HepG2 (cell line): ENCODE results near the gene PEX11G. TPM values are rescaled to one million over a fixed set of nuclear protein-coding genes. Genes with fewer than 3 reads are reported as not detected.

Experiments used
- ATAC-seq: fragments of 200-7000 bp; cut with Tn5 transposase; 3 replicates; pipeline ENCODE4 v1.9.1; 2020; ENCODE audit warnings: mild to moderate bottlenecking, moderate library complexity
- BruUV-seq: library from RNA; stranded (reverse); fragments of 400-500 nt; replicated peaks from 2 replicates; lab custom pipeline; 2021; lab: Mats Ljungman, UMichigan
- CTCF ChIA-PET: fragments of 300-600 bp; formaldehyde crosslinking; extraction: SDS; loops from one replicate; lab custom pipeline; 2021; ENCODE audit warnings: low total read pairs, inconsistent platforms, low intra/inter-chr PET ratio; lab: Yijun Ruan, JAX
- POLR2A ChIA-PET: fragments of 350-600 bp; sonication (Branson Sonifier 250); formaldehyde crosslinking; loops from one replicate; lab custom pipeline; 2020; ENCODE audit warnings: antibody characterized with exemption, inconsistent platforms; lab: Yijun Ruan, JAX
- DNase-seq: peaks from one replicate; pipeline ENCODE4 v3.0.0-alpha.2; 2015; ENCODE audit warnings: low spot score
- FAIRE-seq: peaks from 3 replicates; lab custom pipeline; 2011; peaks lifted over from hg19 to GRCh38; lab: Jason Lieb, UNC
- H2AFZ ChIP-seq: one replicate; pipeline ENCODE4 v1.6.1; 2011; ENCODE audit warnings: low read length, inconsistent platforms
- H3K27ac ChIP-seq: fragments of 300-600 bp; 3 replicates; pipeline ENCODE4 v1.8.0; 2011; ENCODE audit warnings: mixed run types, mild to moderate bottlenecking, mixed read lengths, low read length, inconsistent platforms; ENCODE audit not compliant: insufficient read depth; ENCODE audit errors: extremely low read length
- H3K27me3 ChIP-seq, 2 experiments: fragments of 200-600 bp in 1 of 2; 2 replicates in 1 of 2; 3 replicates in 1 of 2; pipeline versions ENCODE4 v1.6.0 to v1.8.0; 2011; ENCODE audit warnings: low read length in 2 of 2, mild to moderate bottlenecking in 2 of 2, moderate library complexity in 2 of 2, inconsistent platforms in 1 of 2; ENCODE audit not compliant: insufficient read depth in 2 of 2, control insufficient read depth in 1 of 2
- H3K36me3 ChIP-seq, 2 experiments: fragments of 200-600 bp in 1 of 2; replicated peaks in 1 of 2; 2 replicates in 1 of 2; 3 replicates in 1 of 2; pipeline versions ENCODE4 v1.5.1 to v1.8.0; 2011; ENCODE audit warnings: low read length in 2 of 2, inconsistent platforms in 1 of 2; ENCODE audit not compliant: insufficient read depth in 2 of 2, control insufficient read depth in 1 of 2
- H3K4me1 ChIP-seq: 2 replicates; pipeline ENCODE4 v1.5.1; 2012; ENCODE audit warnings: low read length, inconsistent platforms; ENCODE audit not compliant: insufficient read depth
- H3K4me2 ChIP-seq: 2 replicates; pipeline ENCODE4 v1.6.0; 2011; ENCODE audit warnings: low read depth, low read length, inconsistent platforms
- H3K4me3 ChIP-seq, 3 experiments: fragments of 200-600 bp in 1 of 3; sonication (generic), shearing (Covaris generic) in 1 of 3; replicated peaks in 1 of 3; 2 replicates each; pipeline ENCODE4 v1.5.1; 2011 to 2016; ENCODE audit warnings: low read length in 3 of 3, inconsistent platforms in 2 of 3, low read depth in 2 of 3, mild to moderate bottlenecking in 2 of 3, control low read depth in 1 of 3, mixed read lengths in 1 of 3; ENCODE audit not compliant: insufficient read depth in 1 of 3
- H3K79me2 ChIP-seq: one replicate; pipeline ENCODE4 v1.6.1; 2011; ENCODE audit warnings: low read length, inconsistent platforms; ENCODE audit not compliant: insufficient read depth
- H3K9ac ChIP-seq: 2 replicates; pipeline ENCODE4 v1.6.0; 2011; ENCODE audit warnings: mild to moderate bottlenecking, low read depth, low read length, inconsistent platforms; ENCODE audit not compliant: insufficient read depth
- H3K9me3 ChIP-seq: 2 replicates; pipeline ENCODE4 v1.5.1; 2012; ENCODE audit warnings: mild to moderate bottlenecking, low read length
- H4K20me1 ChIP-seq: 2 replicates; pipeline ENCODE4 v1.6.0; 2011; ENCODE audit warnings: inconsistent platforms, mild to moderate bottlenecking, low read length, moderate library complexity; ENCODE audit not compliant: insufficient read depth
- ATF7 ChIP-seq, 2 experiments: fragments of 450-650 bp in 1 of 2; sonication (generic) in 1 of 2; formaldehyde crosslinking in 1 of 2; IDR thresholded peaks; 2 replicates each; pipeline versions ENCODE4 v1.4.0 to v1.6.1; 2016 to 2020; ENCODE audit warnings: antibody characterized with exemption in 1 of 2, mild to moderate bottlenecking in 1 of 2, missing genetic modification reagents in 1 of 2
- ATF7-NPFF ChIP-seq: sonication (generic); formaldehyde crosslinking; IDR thresholded peaks from 2 replicates; pipeline ENCODE4 v1.8.1; 2023; ENCODE audit warnings: mild to moderate bottlenecking, low read depth, missing genetic modification reagents, moderate library complexity
- CENPX ChIP-seq: sonication (generic); formaldehyde crosslinking; IDR thresholded peaks from 2 replicates; pipeline ENCODE4 v1.9.0; 2021; ENCODE audit warnings: mild to moderate bottlenecking, missing genetic modification reagents, moderate library complexity
- DNMT1 ChIP-seq: sonication (generic); formaldehyde crosslinking; IDR thresholded peaks from 2 replicates; pipeline ENCODE4 v1.5.1; 2020; ENCODE audit warnings: mild to moderate bottlenecking, missing genetic modification reagents
- DR1 ChIP-seq: sonication (generic); formaldehyde crosslinking; IDR thresholded peaks from 2 replicates; pipeline ENCODE4 v1.8.0; 2021; ENCODE audit warnings: mild to moderate bottlenecking, missing genetic modification reagents, inconsistent platforms
- FOXP1 ChIP-seq, 2 experiments: fragments of 450-650 bp in 1 of 2; IDR thresholded peaks; 2 replicates each; pipeline ENCODE4 v1.6.1; 2017 to 2018; ENCODE audit warnings: antibody characterized with exemption in 1 of 2
- LCORL ChIP-seq, 2 experiments: fragments of 450-650 bp in 1 of 2; sonication (generic) in 1 of 2; formaldehyde crosslinking in 1 of 2; IDR thresholded peaks; 2 replicates each; pipeline versions ENCODE4 v1.5.0 to v1.6.1; 2017 to 2020; ENCODE audit warnings: antibody characterized with exemption in 1 of 2, missing genetic modification reagents in 1 of 2
- MIXL1 ChIP-seq: IDR thresholded peaks from 2 replicates; pipeline ENCODE4 v1.6.1; 2016
- SP2 ChIP-seq: sonication (generic); formaldehyde crosslinking; IDR thresholded peaks from 2 replicates; pipeline ENCODE4 v1.5.1; 2020; ENCODE audit warnings: mild to moderate bottlenecking, missing genetic modification reagents
- ZNF552 ChIP-seq: sonication (generic); formaldehyde crosslinking; IDR thresholded peaks from 2 replicates; pipeline ENCODE4 v1.9.0; 2022; ENCODE audit warnings: missing genetic modification reagents, mild to moderate bottlenecking, borderline replicate concordance
- ZNF670 ChIP-seq: sonication (generic); formaldehyde crosslinking; IDR thresholded peaks from 2 replicates; pipeline ENCODE4 v1.8.0; 2022; ENCODE audit warnings: mild to moderate bottlenecking, missing genetic modification reagents, borderline replicate concordance
- ZNF780A ChIP-seq: sonication (generic); formaldehyde crosslinking; IDR thresholded peaks from 2 replicates; pipeline ENCODE4 v1.8.0; 2022; ENCODE audit warnings: mild to moderate bottlenecking, missing genetic modification reagents, moderate library complexity
- ZNF839 ChIP-seq: sonication (generic); formaldehyde crosslinking; IDR thresholded peaks from 2 replicates; pipeline ENCODE4 v1.4.0; 2020; ENCODE audit warnings: missing genetic modification reagents, mild to moderate bottlenecking, borderline replicate concordance
- WGBS: methylation state at CpG from one replicate; pipeline ENCODE4 v1.1.6; 2017; ENCODE audit warnings: low lambda C conversion rate; 5-methylcytosine and 5-hydroxymethylcytosine counted together
- in situ Hi-C: cut with HindIII; loops from 2 replicates; pipeline ENCODE4 v1.10.0; 2017; ENCODE audit warnings: low pct_unique_long_range_greater_than_20kb; ENCODE audit not compliant: extremely low pct_ligation_motif_present
- intact Hi-C: fragments of 100-400 bp; cut with micrococcal nuclease; formaldehyde crosslinking; loops from one replicate; pipeline ENCODE4 v1.10.0; 2022; ENCODE audit not compliant: unreplicated experiment
- polyA plus RNA-seq, 8 experiments: library from polyadenylated mRNA; depleted of rRNA in 3 of 8; stranded (reverse) in 7 of 8; unstranded in 1 of 8; fragments of >200 nt; fragmentation: Illumina TruSeq in 4 of 8; extraction: Trizol in 4 of 8; gene quantifications; 2 replicates each; pipeline versions ENCODE4 v1.2.1 to v1.2.3, GENCODE V29; 2011 to 2016; ENCODE audit warnings: low read depth in 4 of 8, missing spikeins in 1 of 8, mixed read lengths in 1 of 8; ENCODE audit not compliant: insufficient read depth in 1 of 8
- total RNA-seq, 5 experiments: library from RNA; depleted of rRNA; stranded (reverse); fragments of >200 nt; fragmentation: Illumina TruSeq; extraction: Trizol; gene quantifications; 2 replicates each; pipeline ENCODE4 v1.2.3, GENCODE V29; 2016; ENCODE audit warnings: low read depth in 1 of 5
- TF ChIP-seq, protein P1 (sequence below): IDR thresholded peaks from 2 replicates; pipeline ENCODE4 v1.6.1; 2016; ENCODE audit warnings: missing compliant biosample characterization, missing genetic modification reagents, borderline replicate concordance
- TF ChIP-seq, protein P2 (sequence below): sonication (generic); formaldehyde crosslinking; IDR thresholded peaks from 2 replicates; pipeline ENCODE4 v1.4.0; 2020; ENCODE audit warnings: low read depth, missing genetic modification reagents

The PEX11G gene
- total and polyA plus RNA-seq, 2 of the 13 experiments (the other 11 are each of a cell fraction or from before 2014, with no cell fraction given): not detected

DNA sequence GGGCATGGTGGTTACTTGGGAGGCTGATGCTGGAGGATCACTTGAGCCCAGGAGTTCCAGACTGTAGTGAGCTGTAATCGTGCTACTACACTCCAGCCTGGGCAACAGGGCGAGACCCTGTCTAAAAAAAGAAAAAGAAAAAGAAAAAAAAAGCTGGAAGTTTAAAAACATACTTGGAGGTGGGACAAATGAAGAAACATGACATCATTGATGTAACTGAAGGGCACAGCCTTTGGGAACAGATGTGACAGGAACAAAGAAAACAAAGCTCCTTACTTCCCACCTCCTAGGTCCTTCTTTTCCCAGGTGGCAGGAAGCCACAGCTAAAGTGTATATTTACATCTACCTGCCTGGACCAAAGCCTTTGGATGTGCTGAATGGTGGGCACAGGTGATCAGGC, 1.9 kb downstream of the PEX11G start:
- H3K27me3 ChIP-seq: no peaks in the 10 kb centered on the region; a peak in 1 of 5 replicates
- H3K9me3 ChIP-seq: no peaks in the 10 kb centered on the region
- TF ChIP-seq, protein P1, sequence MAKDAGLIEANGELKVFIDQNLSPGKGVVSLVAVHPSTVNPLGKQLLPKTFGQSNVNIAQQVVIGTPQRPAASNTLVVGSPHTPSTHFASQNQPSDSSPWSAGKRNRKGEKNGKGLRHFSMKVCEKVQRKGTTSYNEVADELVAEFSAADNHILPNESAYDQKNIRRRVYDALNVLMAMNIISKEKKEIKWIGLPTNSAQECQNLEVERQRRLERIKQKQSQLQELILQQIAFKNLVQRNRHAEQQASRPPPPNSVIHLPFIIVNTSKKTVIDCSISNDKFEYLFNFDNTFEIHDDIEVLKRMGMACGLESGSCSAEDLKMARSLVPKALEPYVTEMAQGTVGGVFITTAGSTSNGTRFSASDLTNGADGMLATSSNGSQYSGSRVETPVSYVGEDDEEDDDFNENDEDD (CRISPR knock-in tag): no peak
- TF ChIP-seq ZNF780A (no peak), SP2 (CRISPR knock-in tag) (no peak), ATF7 (IDR thresholded peaks at IDR 0.05) (peak; percentile 57; the same call in 1 of the 2 replicates), ATF7 (CRISPR knock-in tag; IDR thresholded peaks at IDR 0.05) (no peak), ZNF839 (no peak)
- H3K4me1 ChIP-seq: peaks cover 47% of the 10 kb centered on the region
- ChIA-PET POLR2A (no interaction called here), CTCF (no interaction called here)
- ATAC-seq (no peak), FAIRE-seq (no peak), DNase-seq (no peak)
- no peaks in the 10 kb centered on the region for H4K20me1 ChIP-seq
- in situ Hi-C loops (no loop called here), intact Hi-C loops (no loop called here)
- H3K27ac ChIP-seq: no peak overlapping the region
- no TSS peak for BruUV-seq
- H3K4me3 ChIP-seq: no peak overlapping the region
- H3K9ac ChIP-seq: no peak overlapping the region
- H3K4me2 ChIP-seq: no peak overlapping the region
- H2AFZ ChIP-seq: no peak overlapping the region
- H3K36me3 ChIP-seq: no peaks in the 10 kb centered on the region
- WGBS: 48% methylated on average over 2 of the region's 2 CpGs
- no peaks in the 10 kb centered on the region for H3K79me2 ChIP-seq

DNA sequence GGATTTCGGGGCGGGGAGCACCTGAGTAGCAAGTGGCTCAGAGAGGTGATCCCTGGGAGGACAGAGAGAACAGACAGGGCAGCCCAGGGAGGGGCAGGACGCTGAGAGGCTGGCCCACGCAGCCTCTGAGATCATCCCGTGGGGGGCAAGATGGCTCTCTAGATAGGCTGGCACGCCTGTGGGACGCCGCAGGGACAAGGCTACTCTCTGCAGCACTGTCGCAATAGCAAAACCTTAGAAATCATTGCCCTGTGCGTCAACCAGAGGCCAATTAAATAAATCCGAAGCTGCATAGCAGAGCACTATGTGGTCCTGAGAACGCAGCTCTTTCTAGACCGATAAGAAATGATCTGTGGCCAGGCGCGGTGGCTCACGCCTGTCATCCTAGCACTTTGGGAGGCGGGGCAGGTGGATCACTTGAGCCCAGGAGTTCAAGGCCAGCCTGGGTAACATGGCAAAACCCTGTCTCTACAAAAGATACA, 5.1 kb downstream of the PEX11G start:
- Histone ChIP-seq H3K27ac (no peak overlapping the region), H3K9ac (no peak overlapping the region), H3K4me3 (no peak overlapping the region; a peak in 1 of 6 replicates), H3K36me3 (no peaks in the 10 kb centered on the region), H3K9me3 (no peaks in the 10 kb centered on the region), H3K4me2 (no peak overlapping the region; the same call in 1 of the 2 replicates), H3K27me3 (no peaks in the 10 kb centered on the region; a peak in 1 of 5 replicates), H4K20me1 (no peaks in the 10 kb centered on the region), H3K4me1 (peaks cover 43% of the 10 kb centered on the region), H3K79me2 (no peaks in the 10 kb centered on the region), H2AFZ (no peak overlapping the region)
- DNase-seq: no peak
- in situ Hi-C loops: no loop called here
- ATAC-seq: peak; percentile 59
- CTCF ChIA-PET: no interaction called here
- intact Hi-C loops: no loop called here
- FAIRE-seq: no peak
- POLR2A ChIA-PET: no interaction called here
- WGBS: 31% methylated on average over 13 of the region's 17 CpGs
- BruUV-seq: no TSS peak
- TF ChIP-seq, protein P2, sequence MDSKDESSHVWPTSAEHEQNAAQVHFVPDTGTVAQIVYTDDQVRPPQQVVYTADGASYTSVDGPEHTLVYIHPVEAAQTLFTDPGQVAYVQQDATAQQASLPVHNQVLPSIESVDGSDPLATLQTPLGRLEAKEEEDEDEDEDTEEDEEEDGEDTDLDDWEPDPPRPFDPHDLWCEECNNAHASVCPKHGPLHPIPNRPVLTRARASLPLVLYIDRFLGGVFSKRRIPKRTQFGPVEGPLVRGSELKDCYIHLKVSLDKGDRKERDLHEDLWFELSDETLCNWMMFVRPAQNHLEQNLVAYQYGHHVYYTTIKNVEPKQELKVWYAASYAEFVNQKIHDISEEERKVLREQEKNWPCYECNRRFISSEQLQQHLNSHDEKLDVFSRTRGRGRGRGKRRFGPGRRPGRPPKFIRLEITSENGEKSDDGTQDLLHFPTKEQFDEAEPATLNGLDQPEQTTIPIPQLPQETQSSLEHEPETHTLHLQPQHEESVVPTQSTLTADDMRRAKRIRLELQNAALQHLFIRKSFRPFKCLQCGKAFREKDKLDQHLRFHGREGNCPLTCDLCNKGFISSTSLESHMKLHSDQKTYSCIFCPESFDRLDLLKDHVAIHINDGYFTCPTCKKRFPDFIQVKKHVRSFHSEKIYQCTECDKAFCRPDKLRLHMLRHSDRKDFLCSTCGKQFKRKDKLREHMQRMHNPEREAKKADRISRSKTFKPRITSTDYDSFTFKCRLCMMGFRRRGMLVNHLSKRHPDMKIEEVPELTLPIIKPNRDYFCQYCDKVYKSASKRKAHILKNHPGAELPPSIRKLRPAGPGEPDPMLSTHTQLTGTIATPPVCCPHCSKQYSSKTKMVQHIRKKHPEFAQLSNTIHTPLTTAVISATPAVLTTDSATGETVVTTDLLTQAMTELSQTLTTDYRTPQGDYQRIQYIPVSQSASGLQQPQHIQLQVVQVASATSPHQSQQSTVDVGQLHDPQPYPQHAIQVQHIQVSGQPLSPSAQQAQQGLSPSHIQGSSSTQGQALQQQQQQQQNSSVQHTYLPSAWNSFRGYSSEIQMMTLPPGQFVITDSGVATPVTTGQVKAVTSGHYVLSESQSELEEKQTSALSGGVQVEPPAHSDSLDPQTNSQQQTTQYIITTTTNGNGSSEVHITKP (CRISPR knock-in tag): no peak
- TF ChIP-seq LCORL (IDR thresholded peaks at IDR 0.05) (no peak), LCORL (CRISPR knock-in tag; IDR thresholded peaks at IDR 0.05) (no peak), CENPX (CRISPR knock-in tag) (no peak), FOXP1 (IDR thresholded peaks at IDR 0.05) (no peak), FOXP1 (CRISPR knock-in tag; IDR thresholded peaks at IDR 0.05) (no peak), DR1 (CRISPR knock-in tag) (no peak), ATF7-NPFF (no peak), ZNF552 (CRISPR knock-in tag) (no peak), DNMT1 (no peak), ZNF670 (CRISPR knock-in tag) (no peak), MIXL1 (no peak)
